HepG2 (cell line): ENCODE measurements around the gene TMEM217. TPM values are rescaled to one million over a fixed set of nuclear protein-coding genes. Genes with fewer than 3 reads are reported as not detected.
"Not testable (repeated sequence)": the region's sequence is repeated elsewhere in the genome, so short reads cannot be mapped to it uniquely, and the experiment has no call there.

Experiments used
- ATAC-seq: fragments of 200-7000 bp; cut with Tn5 transposase; 3 replicates; pipeline ENCODE4 v1.9.1; 2020; ENCODE audit warnings: mild to moderate bottlenecking, moderate library complexity
- BruUV-seq: library from RNA; stranded (reverse); fragments of 400-500 nt; replicated peaks from 2 replicates; lab custom pipeline; 2021; lab: Mats Ljungman, UMichigan
- CTCF ChIA-PET: fragments of 300-600 bp; formaldehyde crosslinking; extraction: SDS; loops from one replicate; lab custom pipeline; 2021; ENCODE audit warnings: low total read pairs, inconsistent platforms, low intra/inter-chr PET ratio; lab: Yijun Ruan, JAX
- POLR2A ChIA-PET: fragments of 350-600 bp; sonication (Branson Sonifier 250); formaldehyde crosslinking; loops from one replicate; lab custom pipeline; 2020; ENCODE audit warnings: antibody characterized with exemption, inconsistent platforms; lab: Yijun Ruan, JAX
- DNase-seq: peaks from one replicate; pipeline ENCODE4 v3.0.0-alpha.2; 2015; ENCODE audit warnings: low spot score
- FAIRE-seq: peaks from 3 replicates; lab custom pipeline; 2011; peaks lifted over from hg19 to GRCh38; lab: Jason Lieb, UNC
- H2AFZ ChIP-seq: one replicate; pipeline ENCODE4 v1.6.1; 2011; ENCODE audit warnings: low read length, inconsistent platforms
- H3K27ac ChIP-seq: fragments of 300-600 bp; 3 replicates; pipeline ENCODE4 v1.8.0; 2011; ENCODE audit warnings: mixed run types, mild to moderate bottlenecking, mixed read lengths, low read length, inconsistent platforms; ENCODE audit not compliant: insufficient read depth; ENCODE audit errors: extremely low read length
- H3K27me3 ChIP-seq, 2 experiments: fragments of 200-600 bp in 1 of 2; 2 replicates in 1 of 2; 3 replicates in 1 of 2; pipeline versions ENCODE4 v1.6.0 to v1.8.0; 2011; ENCODE audit warnings: low read length in 2 of 2, mild to moderate bottlenecking in 2 of 2, moderate library complexity in 2 of 2, inconsistent platforms in 1 of 2; ENCODE audit not compliant: insufficient read depth in 2 of 2, control insufficient read depth in 1 of 2
- H3K36me3 ChIP-seq, 2 experiments: fragments of 200-600 bp in 1 of 2; replicated peaks in 1 of 2; 2 replicates in 1 of 2; 3 replicates in 1 of 2; pipeline versions ENCODE4 v1.5.1 to v1.8.0; 2011; ENCODE audit warnings: low read length in 2 of 2, inconsistent platforms in 1 of 2; ENCODE audit not compliant: insufficient read depth in 2 of 2, control insufficient read depth in 1 of 2
- H3K4me1 ChIP-seq: 2 replicates; pipeline ENCODE4 v1.5.1; 2012; ENCODE audit warnings: low read length, inconsistent platforms; ENCODE audit not compliant: insufficient read depth
- H3K4me2 ChIP-seq: 2 replicates; pipeline ENCODE4 v1.6.0; 2011; ENCODE audit warnings: low read depth, low read length, inconsistent platforms
- H3K4me3 ChIP-seq, 3 experiments: fragments of 200-600 bp in 1 of 3; sonication (generic), shearing (Covaris generic) in 1 of 3; replicated peaks in 1 of 3; 2 replicates each; pipeline ENCODE4 v1.5.1; 2011 to 2016; ENCODE audit warnings: low read length in 3 of 3, inconsistent platforms in 2 of 3, low read depth in 2 of 3, mild to moderate bottlenecking in 2 of 3, control low read depth in 1 of 3, mixed read lengths in 1 of 3; ENCODE audit not compliant: insufficient read depth in 1 of 3
- H3K79me2 ChIP-seq: one replicate; pipeline ENCODE4 v1.6.1; 2011; ENCODE audit warnings: low read length, inconsistent platforms; ENCODE audit not compliant: insufficient read depth
- H3K9ac ChIP-seq: 2 replicates; pipeline ENCODE4 v1.6.0; 2011; ENCODE audit warnings: mild to moderate bottlenecking, low read depth, low read length, inconsistent platforms; ENCODE audit not compliant: insufficient read depth
- H3K9me3 ChIP-seq: 2 replicates; pipeline ENCODE4 v1.5.1; 2012; ENCODE audit warnings: mild to moderate bottlenecking, low read length
- H4K20me1 ChIP-seq: 2 replicates; pipeline ENCODE4 v1.6.0; 2011; ENCODE audit warnings: inconsistent platforms, mild to moderate bottlenecking, low read length, moderate library complexity; ENCODE audit not compliant: insufficient read depth
- CEBPB ChIP-seq: IDR thresholded peaks from 2 replicates; pipeline ENCODE4 v1.6.1; 2011; ENCODE audit warnings: low read depth, low read length, improper control_type of control experiment, borderline replicate concordance
- USF2 ChIP-seq, 2 experiments: sonication (generic) in 1 of 2; formaldehyde crosslinking in 1 of 2; IDR thresholded peaks; 2 replicates each; pipeline versions ENCODE4 v1.5.1 to v1.6.1; 2011 to 2020; ENCODE audit warnings: borderline replicate concordance in 1 of 2, low read depth in 1 of 2, low read length in 1 of 2, mild to moderate bottlenecking in 1 of 2, missing genetic modification reagents in 1 of 2, moderate library complexity in 1 of 2
- WGBS: methylation state at CpG from one replicate; pipeline ENCODE4 v1.1.6; 2017; ENCODE audit warnings: low lambda C conversion rate; 5-methylcytosine and 5-hydroxymethylcytosine counted together
- in situ Hi-C: cut with HindIII; loops from 2 replicates; pipeline ENCODE4 v1.10.0; 2017; ENCODE audit warnings: low pct_unique_long_range_greater_than_20kb; ENCODE audit not compliant: extremely low pct_ligation_motif_present
- intact Hi-C: fragments of 100-400 bp; cut with micrococcal nuclease; formaldehyde crosslinking; loops from one replicate; pipeline ENCODE4 v1.10.0; 2022; ENCODE audit not compliant: unreplicated experiment
- polyA plus RNA-seq, 8 experiments: library from polyadenylated mRNA; depleted of rRNA in 3 of 8; stranded (reverse) in 7 of 8; unstranded in 1 of 8; fragments of >200 nt; fragmentation: Illumina TruSeq in 4 of 8; extraction: Trizol in 4 of 8; gene quantifications; 2 replicates each; pipeline versions ENCODE4 v1.2.1 to v1.2.3, GENCODE V29; 2011 to 2016; ENCODE audit warnings: low read depth in 4 of 8, missing spikeins in 1 of 8, mixed read lengths in 1 of 8; ENCODE audit not compliant: insufficient read depth in 1 of 8
- total RNA-seq, 5 experiments: library from RNA; depleted of rRNA; stranded (reverse); fragments of >200 nt; fragmentation: Illumina TruSeq; extraction: Trizol; gene quantifications; 2 replicates each; pipeline ENCODE4 v1.2.3, GENCODE V29; 2016; ENCODE audit warnings: low read depth in 1 of 5

Gene TMEM217
- total and polyA plus RNA-seq, 2 of the 13 experiments (the other 11 are each of a cell fraction or from before 2014, with no cell fraction given) = 2.3 to 3.4 TPM

DNA sequence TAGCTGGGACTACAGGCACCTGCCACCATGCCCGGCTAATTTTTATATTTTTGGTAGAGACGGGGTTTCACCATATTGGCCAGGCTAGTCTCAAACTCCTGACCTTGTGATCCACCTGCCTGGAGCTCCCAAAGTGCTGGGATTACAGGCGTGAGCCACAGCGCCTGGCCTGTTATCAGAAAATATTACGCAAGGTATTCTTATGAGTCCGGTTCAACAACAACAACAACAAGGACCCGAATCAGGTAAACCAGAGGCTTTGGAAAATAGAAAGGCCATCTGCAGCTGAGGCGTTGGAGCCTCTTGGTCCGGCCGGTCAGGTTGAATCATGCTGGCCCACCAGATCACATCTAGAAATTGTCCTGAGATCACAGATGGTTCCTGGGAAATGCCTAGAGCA, 49.5 kb upstream of the TMEM217 start:
- 96% methylated on average over 10 of the region's 10 CpGs for WGBS
- H3K4me3 ChIP-seq, H4K20me1 ChIP-seq, H3K9me3 ChIP-seq, H3K9ac ChIP-seq, H3K27ac ChIP-seq, POLR2A ChIA-PET, ATAC-seq, DNase-seq, H2AFZ ChIP-seq, H3K4me1 ChIP-seq, CTCF ChIA-PET, in situ Hi-C loops, H3K4me2 ChIP-seq, BruUV-seq, H3K27me3 ChIP-seq, FAIRE-seq, H3K79me2 ChIP-seq: not testable (repeated sequence)
- intact Hi-C loops = loop anchor here (2.0 kb wide), 1 partner anchor 75 kb away; no protein-coding TSS in a partner anchor
- TF ChIP-seq CEBPB = peak; percentile 44; the same call in 1 of the 2 replicates
- H3K36me3 ChIP-seq = peaks cover 11 to 44% of the 10 kb centered on the region in 2 experiments; a peak in 4 of 5 replicates

GRCh38 chr6:37306624-37307222, 48.8 kb upstream of the TMEM217 start:
- no peak overlapping the region for H3K27ac ChIP-seq
- no peak for FAIRE-seq
- no peak for DNase-seq
- POLR2A ChIA-PET = no interaction called here
- no peaks in the 10 kb centered on the region for H3K9me3 ChIP-seq
- no peak for ATAC-seq
- no peak overlapping the region for H3K4me2 ChIP-seq
- no peak overlapping the region for H3K4me3 ChIP-seq
- no TSS peak for BruUV-seq
- H3K4me1 ChIP-seq = no peaks in the 10 kb centered on the region
- WGBS = 92% methylated on average over 4 of the region's 4 CpGs
- CTCF ChIA-PET = no interaction called here
- no peaks in the 10 kb centered on the region for H3K27me3 ChIP-seq
- H4K20me1 ChIP-seq = no peaks in the 10 kb centered on the region
- peaks cover 13 to 49% of the 10 kb centered on the region in 2 experiments; a peak in 4 of 5 replicates for H3K36me3 ChIP-seq
- no peaks in the 10 kb centered on the region for H3K79me2 ChIP-seq
- no peak overlapping the region for H3K9ac ChIP-seq
- in situ Hi-C loops (no loop called here), intact Hi-C loops (loop anchor here (2.0 kb wide), 1 partner anchor 74 kb away; no protein-coding TSS in a partner anchor)
- TF ChIP-seq USF2 (IDR thresholded peaks at IDR 0.05; ENCODE audit: low read depth, low read length) (no peak), USF2 (CRISPR knock-in tag; IDR thresholded peaks at IDR 0.05; ENCODE audit: borderline replicate concordance) (no peak)
- H2AFZ ChIP-seq = no peak overlapping the region
